KG1 (cell line): ENCODE data around the gene COPZ1.
"Not testable (repeated sequence)": the region's sequence is repeated elsewhere in the genome, so short reads cannot be mapped to it uniquely, and the experiment has no call there.

Experiments used
- DNase-seq: peaks from one replicate; lab custom pipeline; 2025; lab: John Stamatoyannopoulos, UW

Gene COPZ1

GRCh38 chr12:54333420-54334034 lies 8.6 kb downstream of the COPZ1 start:
- no peak for DNase-seq

DNA sequence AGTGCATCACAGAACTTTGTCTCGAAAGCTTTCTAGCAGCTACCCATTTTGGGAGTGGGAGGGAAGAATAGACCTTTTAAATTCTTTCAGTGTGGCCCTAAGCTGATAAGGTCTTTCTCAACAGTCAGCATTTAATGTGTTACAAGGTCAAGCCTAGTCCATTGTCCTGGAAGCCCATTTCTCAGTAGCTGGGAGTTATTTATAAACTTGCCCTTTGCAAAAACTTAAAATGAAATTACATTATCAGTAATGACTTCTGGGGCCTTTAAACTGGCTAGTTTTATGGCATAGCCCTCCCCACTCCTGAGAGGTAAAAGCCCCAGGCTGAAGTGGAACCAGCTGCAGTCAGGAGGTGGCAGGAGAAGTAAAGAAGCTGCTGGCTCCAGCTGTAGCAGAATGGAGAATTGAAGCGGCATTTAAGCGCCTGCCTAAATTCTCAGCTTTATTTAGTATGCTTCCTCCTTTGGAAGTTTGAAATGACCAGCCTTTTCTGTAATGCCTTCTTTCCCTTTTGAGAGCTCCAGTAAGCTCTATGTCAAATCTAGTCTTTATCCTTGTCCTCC lies 12.4 kb downstream of the COPZ1 start:
- no peak for DNase-seq

DNA sequence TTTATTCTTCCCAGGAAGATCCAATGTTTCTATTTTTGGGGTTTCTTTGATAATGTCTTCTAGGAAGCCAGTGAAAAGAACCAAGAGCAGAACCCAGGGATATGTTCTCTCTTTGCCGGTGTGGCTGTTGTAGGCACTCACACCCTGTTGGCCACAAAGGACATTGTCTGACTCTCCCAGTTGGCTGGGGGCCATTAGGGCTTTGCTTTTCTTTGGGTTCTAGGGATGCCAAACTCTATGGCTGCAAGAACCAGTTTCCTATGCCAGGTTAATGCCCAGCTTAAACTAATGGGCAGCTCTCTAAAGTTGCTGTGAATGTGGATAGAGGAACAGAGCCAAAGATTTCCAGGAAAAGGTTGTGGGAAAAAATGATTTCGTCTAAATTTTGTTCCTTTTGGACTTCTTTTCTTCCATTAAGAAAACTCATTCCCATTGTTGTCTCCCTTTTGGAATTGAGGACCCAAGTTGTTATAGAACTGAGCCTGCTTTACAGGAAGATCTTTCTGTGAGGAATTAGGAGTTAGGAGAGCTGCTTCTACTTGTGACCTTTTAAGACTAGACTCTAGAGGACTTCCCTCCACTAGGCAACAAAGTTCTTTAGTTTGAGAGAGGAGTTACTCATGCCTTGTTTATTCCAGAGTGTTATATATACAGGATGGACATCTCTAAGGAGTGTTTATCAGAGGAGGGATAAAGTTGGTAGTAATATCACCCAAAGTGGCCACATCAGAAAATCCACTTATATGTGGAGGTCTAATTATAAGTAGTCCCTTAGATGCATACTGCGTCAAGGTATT lies 13.1 kb downstream of the COPZ1 start:
- no peak for DNase-seq

GRCh38 chr12:54338698-54339296 lies 13.9 kb downstream of the COPZ1 start:
- no peak for DNase-seq

GRCh38 chr12:54340846-54341245 lies 15.9 kb downstream of the COPZ1 start:
- no peak for DNase-seq

GRCh38 chr12:54341378-54342300 lies 16.7 kb downstream of the COPZ1 start:
- DNase-seq: no peak

DNA sequence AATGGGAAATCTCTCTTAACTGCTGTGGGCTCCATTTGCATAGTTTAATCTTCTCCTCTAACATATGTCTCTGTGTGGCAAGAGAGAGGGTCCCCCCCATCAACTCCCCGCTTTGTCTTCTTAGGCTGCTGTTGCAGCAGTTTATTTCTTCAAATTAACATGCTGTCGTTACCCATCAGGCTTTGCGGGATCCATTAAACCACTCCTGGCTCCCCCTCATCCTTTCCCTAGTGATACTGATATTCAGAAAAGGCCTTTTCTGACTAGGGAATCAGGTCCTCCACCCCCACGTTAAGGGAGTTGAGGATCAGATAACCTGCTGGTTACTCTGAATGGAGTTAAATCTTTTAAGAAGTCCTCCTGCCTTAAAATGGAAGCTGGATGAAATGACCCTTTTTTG lies 24.1 kb downstream of the COPZ1 start:
- DNase-seq: no peak

GRCh38 chr12:54349679-54350078 lies 24.7 kb downstream of the COPZ1 start:
- no peak for DNase-seq

- no peak for DNase-seq
Measured at GRCh38 chr12:54350743-54351142, 25.8 kb downstream of the COPZ1 start.

GRCh38 chr12:54351341-54351740 lies 26.4 kb downstream of the COPZ1 start:
- no peak for DNase-seq

- DNase-seq: no peak
Measured at GRCh38 chr12:54352022-54352531, 27.1 kb downstream of the COPZ1 start.

- DNase-seq: no peak
Measured at GRCh38 chr12:54352891-54353874, 28.3 kb downstream of the COPZ1 start.

GRCh38 chr12:54354271-54354670 lies 29.3 kb downstream of the COPZ1 start:
- not testable (repeated sequence) for DNase-seq

DNA sequence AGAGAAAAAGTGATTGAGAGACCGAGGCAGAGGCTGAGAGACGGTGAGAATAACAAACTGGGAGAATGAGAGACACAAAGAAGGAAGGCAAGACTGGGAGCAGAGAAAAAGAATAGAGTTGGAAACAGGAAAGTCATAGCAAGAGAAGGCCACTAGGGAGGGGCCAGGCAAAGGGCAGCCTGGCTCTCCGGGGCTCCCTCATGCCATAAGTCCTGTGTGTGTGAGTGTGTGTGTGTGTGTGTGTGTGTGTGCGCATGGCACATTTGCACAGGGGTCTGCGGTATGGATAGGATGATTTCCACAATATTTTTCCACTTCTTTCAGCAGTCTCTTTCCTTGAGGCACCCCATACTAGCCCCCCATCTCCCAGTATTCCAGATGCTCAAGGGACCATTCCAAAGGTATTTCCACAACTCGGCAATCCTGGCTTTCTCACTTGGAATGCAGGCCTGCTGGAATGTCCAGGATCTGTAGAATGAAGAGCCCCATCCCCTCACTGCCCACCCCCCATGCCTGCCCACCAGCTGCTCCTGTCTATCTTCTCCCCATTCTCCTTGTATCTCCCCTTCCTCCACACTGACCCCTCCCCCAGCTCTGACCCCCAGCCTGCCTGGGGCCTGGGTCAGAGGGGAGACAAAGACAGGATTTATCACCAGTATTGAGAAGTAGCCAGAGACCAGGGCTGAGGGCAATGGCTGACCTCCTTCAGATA lies 30.3 kb downstream of the COPZ1 start:
- no peak for DNase-seq

DNA sequence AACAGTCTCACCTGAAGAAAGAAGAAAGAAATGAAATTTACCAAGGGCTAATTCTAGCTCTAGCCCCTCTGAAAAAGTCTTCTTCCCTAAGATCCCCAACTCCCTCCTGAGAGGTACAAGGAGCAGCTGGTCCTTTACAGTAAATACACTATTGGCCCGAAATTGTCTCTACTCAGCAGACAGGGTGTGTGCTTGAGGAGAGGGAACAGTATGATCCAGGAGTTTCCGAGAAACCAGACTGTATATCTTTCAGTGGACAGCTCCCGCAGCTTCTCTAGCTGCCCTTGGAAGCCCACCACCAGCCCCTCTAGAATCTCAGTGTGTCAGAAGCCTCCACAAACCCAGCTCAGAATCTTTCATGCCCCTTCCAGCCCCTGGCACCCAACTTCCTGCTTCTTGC lies 31.3 kb downstream of the COPZ1 start:
- no peak for DNase-seq

- DNase-seq: no peak
Measured at GRCh38 chr12:54356951-54357356, 32.0 kb downstream of the COPZ1 start.

DNA sequence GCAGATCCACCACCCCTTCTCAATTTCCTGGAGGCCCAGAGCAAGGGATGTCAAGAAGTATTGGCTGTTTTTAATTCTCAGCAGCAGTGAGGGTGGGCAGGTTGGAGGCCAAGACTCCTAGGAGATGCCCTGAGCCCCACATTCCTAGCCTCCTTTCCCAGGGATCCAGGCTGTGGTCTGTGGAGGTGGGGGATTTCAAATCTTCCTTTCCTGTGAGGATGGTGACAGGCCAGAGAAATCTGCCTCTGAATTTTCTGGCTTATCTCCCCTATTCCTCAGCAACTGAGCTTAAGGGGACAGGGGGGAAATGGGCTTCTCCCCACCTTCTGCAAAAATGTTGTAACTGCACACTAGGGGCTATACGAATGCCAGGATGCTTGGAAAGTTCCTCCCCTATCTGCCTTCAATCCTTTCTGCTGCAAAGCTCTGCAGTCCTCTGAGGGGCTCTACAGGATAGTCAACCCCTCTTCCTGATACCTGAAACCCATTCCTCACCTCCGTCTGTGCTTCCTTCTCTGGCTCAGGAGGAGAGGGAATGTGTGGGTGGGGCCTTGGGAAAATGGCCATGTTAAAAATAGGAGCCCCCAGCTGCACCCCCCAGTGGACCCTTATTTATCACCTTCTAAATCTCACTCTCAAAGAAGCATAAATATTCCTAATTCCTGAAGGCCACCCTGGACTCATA lies 32.7 kb downstream of the COPZ1 start:
- no peak for DNase-seq

DNA sequence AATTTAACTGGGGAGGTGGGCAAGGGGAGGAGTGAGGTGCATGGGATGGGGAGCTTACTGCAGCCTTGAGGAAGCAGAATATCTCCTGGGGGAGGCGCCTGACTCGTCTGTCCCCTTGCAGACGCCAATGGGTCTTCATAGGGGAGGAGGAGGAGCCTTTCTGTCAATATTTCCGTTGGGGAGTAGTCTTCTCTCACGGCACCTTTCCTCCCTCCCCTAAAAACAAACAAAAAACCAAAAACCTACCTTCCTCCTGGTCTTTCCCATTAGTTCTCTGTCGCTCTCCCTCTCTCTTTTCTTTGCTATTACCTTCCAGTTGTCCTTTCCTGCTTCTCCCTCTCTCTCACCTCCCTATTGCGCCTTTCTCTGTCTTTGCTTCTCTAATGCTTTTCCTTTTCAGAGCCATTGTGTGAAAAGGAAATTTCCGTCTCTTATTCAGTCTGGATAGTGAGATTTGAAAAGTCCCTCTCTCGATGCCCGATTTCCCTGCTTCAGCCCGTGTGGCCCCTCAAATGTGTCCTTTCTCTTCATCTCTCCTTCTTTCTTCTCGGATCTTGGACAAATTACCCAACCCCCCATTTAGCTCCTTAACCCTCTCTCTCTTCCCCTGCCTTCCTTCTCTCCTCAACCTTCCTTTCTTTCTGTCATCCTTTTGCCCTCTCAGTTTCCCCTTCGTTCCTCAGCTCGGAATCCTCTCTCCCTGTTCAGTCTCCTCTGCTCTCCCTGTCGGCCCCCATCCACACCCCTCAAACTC lies 33.4 kb downstream of the COPZ1 start:
- no peak for DNase-seq
